Measurements from ENCODE around the gene N4BP2L2. TPM values are rescaled to one million over a fixed set of nuclear protein-coding genes. Genes with fewer than 3 reads are reported as not detected.

N4BP2L2 gene
- total RNA-seq, 2 experiments from 2014 or later = 57.5 to 76.3 TPM

DNA sequence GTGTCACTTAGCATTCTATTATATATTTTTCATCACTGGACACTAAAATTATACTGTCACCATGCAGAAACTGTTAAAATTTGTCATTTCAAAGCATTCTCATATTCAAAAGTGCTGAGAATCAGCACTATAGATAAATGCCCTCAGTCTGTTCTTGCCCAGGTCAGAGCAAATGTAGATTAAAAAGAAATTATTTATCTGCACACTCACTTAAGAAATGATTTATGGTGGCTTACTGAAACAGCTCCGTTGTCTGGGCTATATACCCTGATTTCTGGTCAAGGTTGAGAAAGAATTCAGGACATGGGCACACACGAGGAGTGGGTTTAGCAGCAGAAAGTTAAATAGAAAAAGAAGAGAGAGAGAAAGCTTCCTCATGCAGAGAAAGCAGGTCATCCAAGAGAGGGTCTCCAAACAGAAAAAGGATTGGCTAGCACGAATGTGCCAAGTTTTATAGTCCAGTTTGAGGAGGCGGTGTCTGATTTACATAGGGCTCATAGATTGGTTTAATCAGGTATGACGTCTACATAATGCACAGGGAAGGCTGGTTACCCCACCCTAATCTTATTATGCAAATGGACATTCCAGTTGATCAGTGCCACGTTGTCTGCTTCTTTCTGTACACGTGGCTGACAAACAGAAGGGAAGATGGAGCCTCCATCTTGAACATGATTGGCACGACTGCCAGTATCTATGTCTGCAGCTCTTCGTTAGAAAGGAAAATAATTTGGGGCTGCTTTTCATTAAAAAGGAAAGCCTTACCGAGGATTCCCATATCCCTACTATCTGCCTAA lies 63.4 kb downstream of the N4BP2L2 start:
- no peak overlapping the region for H2AFZ ChIP-seq (ENCODE audit: low read length)
- H3K9me3 ChIP-seq (ENCODE audit: low read length) = no peaks in the 10 kb centered on the region
- no peak for TF ChIP-seq EZH2phosphoT487 (IDR thresholded peaks at IDR 0.05; ENCODE audit: borderline replicate concordance, low read depth, low read length)
- no peak for TF ChIP-seq CTCF (conservative IDR thresholded peaks at IDR 0.05; ENCODE audit: low read length)
- H4K20me1 ChIP-seq (ENCODE audit: insufficient read depth, low read length) = no peaks in the 10 kb centered on the region
- no peak overlapping the region for H3K27ac ChIP-seq (ENCODE audit: low read depth, low read length, poor library complexity, severe bottlenecking)
- no peaks in the 10 kb centered on the region for H3K4me1 ChIP-seq (ENCODE audit: insufficient read depth, low read length, poor library complexity, severe bottlenecking)
- H3K4me3 ChIP-seq (ENCODE audit: low read depth, low read length, poor library complexity, severe bottlenecking) = no peak overlapping the region
- H3K36me3 ChIP-seq (ENCODE audit: insufficient read depth, low read length) = no peaks in the 10 kb centered on the region
- BruUV-seq (replicated peaks) = no TSS peak
- no peak for DNase-seq (ENCODE audit: low spot score)
- H3K79me2 ChIP-seq (ENCODE audit: insufficient read depth, low read depth, low read length) = no peaks in the 10 kb centered on the region
- no peaks in the 10 kb centered on the region for H3K9me2 ChIP-seq (ENCODE audit: insufficient read depth, low read length)
- ChIA-PET CTCF (ENCODE audit: unreplicated experiment) (no interaction called here), POLR2A (interaction anchor here (0.6 kb wide), 1 partner anchor 35 kb away, joined by 3 read pairs; no protein-coding TSS in a partner anchor)
- intact Hi-C loops (cut with micrococcal nuclease; ENCODE audit: unreplicated experiment) = no loop called here
- H3K4me2 ChIP-seq (ENCODE audit: low read length) = no peak overlapping the region

DNA sequence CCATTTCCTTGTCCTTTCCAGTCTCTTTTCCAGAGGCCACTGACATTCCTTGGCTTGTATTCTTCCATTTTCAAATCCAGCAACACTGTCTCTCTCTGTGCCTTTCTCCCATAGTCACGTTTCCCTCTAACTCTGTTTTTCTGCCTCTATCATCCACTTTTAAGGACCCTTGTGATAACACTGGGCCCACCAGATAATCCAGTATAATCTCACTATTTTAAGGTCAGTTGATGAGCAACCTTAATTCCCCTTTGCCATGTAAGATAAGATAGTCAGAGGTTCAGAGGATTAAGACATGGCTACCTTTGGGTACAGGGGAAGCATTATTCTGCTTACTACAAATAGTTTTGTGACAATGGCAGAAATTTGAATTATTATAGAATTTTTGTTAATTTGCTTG lies 64.9 kb downstream of the N4BP2L2 start:
- ChIA-PET POLR2A (no interaction called here), CTCF (ENCODE audit: unreplicated experiment) (no interaction called here)
- H3K9me3 ChIP-seq (ENCODE audit: low read length) = no peaks in the 10 kb centered on the region
- H3K79me2 ChIP-seq (ENCODE audit: insufficient read depth, low read depth, low read length) = no peaks in the 10 kb centered on the region
- H3K4me2 ChIP-seq (ENCODE audit: low read length) = no peak overlapping the region
- H2AFZ ChIP-seq (ENCODE audit: low read length) = no peak overlapping the region
- TF ChIP-seq EZH2phosphoT487 (IDR thresholded peaks at IDR 0.05; ENCODE audit: borderline replicate concordance, low read depth, low read length) (no peak), CTCF (conservative IDR thresholded peaks at IDR 0.05; ENCODE audit: low read length) (no peak)
- H3K36me3 ChIP-seq (ENCODE audit: insufficient read depth, low read length) = no peaks in the 10 kb centered on the region
- H3K4me1 ChIP-seq (ENCODE audit: insufficient read depth, low read length, poor library complexity, severe bottlenecking) = no peaks in the 10 kb centered on the region
- no peak overlapping the region for H3K27ac ChIP-seq (ENCODE audit: low read depth, low read length, poor library complexity, severe bottlenecking)
- H3K4me3 ChIP-seq (ENCODE audit: low read depth, low read length, poor library complexity, severe bottlenecking) = no peak overlapping the region
- H3K9me2 ChIP-seq (ENCODE audit: insufficient read depth, low read length) = no peaks in the 10 kb centered on the region
- intact Hi-C loops (cut with micrococcal nuclease; ENCODE audit: unreplicated experiment) = no loop called here
- no TSS peak for BruUV-seq (replicated peaks)
- no peaks in the 10 kb centered on the region for H4K20me1 ChIP-seq (ENCODE audit: insufficient read depth, low read length)
- DNase-seq (ENCODE audit: low spot score) = no peak

- no peaks in the 10 kb centered on the region for H3K36me3 ChIP-seq (ENCODE audit: insufficient read depth, low read length)
- H2AFZ ChIP-seq (ENCODE audit: low read length) = no peak overlapping the region
- DNase-seq (ENCODE audit: low spot score) = no peak
- no TSS peak for BruUV-seq (replicated peaks)
- intact Hi-C loops (cut with micrococcal nuclease; ENCODE audit: unreplicated experiment) = no loop called here
- no peak overlapping the region for H3K4me2 ChIP-seq (ENCODE audit: low read length)
- ChIA-PET POLR2A (no interaction called here), CTCF (ENCODE audit: unreplicated experiment) (no interaction called here)
- H3K27ac ChIP-seq (ENCODE audit: low read depth, low read length, poor library complexity, severe bottlenecking) = no peak overlapping the region
- no peak for TF ChIP-seq CTCF (conservative IDR thresholded peaks at IDR 0.05; ENCODE audit: low read length)
- TF ChIP-seq EZH2phosphoT487 (IDR thresholded peaks at IDR 0.05; ENCODE audit: borderline replicate concordance, low read depth, low read length) = no peak
- no peaks in the 10 kb centered on the region for H3K9me3 ChIP-seq (ENCODE audit: low read length)
- no peak overlapping the region for H3K4me3 ChIP-seq (ENCODE audit: low read depth, low read length, poor library complexity, severe bottlenecking)
- H3K4me1 ChIP-seq (ENCODE audit: insufficient read depth, low read length, poor library complexity, severe bottlenecking) = no peaks in the 10 kb centered on the region
- no peaks in the 10 kb centered on the region for H3K9me2 ChIP-seq (ENCODE audit: insufficient read depth, low read length)
- no peaks in the 10 kb centered on the region for H3K79me2 ChIP-seq (ENCODE audit: insufficient read depth, low read depth, low read length)
- H4K20me1 ChIP-seq (ENCODE audit: insufficient read depth, low read length) = no peaks in the 10 kb centered on the region
These were observed 66.4 kb downstream of the N4BP2L2 start for GRCh38 chr13:32472194-32472621.

Data from OCI-LY7 (cell line).